GM12873 (cell line): ENCODE results near the gene PIEZO2.
A peak's percentile ranks its signal among the peaks of the same experiment; 100 is the strongest.

Experiments
- TF ChIP-seq, protein P1 (sequence below): IDR thresholded peaks from 2 replicates; pipeline ENCODE4 v1.5.1; 2012; ENCODE audit warnings: low read depth, mild to moderate bottlenecking, moderate library complexity, low read length, control low read depth; ENCODE audit not compliant: insufficient read depth; ENCODE audit errors: missing control alignments

The PIEZO2 gene

DNA sequence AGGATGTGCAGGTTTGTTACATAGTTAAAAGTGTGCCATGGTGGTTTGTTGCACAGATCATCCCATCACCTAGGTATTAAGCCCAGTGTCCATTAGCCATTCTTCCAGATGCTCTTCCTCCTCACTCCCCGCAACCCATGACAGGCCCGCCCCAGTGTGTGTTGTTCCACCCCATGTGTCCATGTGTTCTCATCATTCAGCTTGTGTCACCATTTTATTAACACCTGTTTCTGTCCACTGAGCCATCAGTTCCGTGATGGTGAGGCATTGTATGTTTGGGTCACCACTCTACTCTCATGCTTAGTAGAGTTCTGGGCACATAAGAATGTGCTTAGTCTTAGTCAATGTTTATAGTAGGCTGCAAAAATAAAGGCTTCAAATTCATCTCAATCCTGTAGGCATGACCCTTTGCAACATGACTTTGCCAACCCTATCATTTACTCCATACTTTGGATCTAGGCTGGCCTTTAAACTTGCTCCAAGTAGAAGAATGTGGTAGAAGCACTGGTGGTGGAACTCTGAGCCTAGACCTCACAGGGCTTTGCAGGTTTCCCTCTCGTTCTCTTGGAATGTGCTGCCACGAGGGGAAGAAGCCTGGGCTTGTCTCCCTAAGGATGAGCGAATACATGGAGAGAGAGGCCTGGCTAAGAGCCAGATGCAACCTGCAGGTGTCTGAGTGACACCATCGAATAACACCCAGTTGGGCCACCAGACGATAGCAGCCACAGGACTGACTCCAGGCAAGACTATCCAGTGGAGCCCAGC, 462.0 kb downstream of the PIEZO2 start:
- TF ChIP-seq, protein P1, sequence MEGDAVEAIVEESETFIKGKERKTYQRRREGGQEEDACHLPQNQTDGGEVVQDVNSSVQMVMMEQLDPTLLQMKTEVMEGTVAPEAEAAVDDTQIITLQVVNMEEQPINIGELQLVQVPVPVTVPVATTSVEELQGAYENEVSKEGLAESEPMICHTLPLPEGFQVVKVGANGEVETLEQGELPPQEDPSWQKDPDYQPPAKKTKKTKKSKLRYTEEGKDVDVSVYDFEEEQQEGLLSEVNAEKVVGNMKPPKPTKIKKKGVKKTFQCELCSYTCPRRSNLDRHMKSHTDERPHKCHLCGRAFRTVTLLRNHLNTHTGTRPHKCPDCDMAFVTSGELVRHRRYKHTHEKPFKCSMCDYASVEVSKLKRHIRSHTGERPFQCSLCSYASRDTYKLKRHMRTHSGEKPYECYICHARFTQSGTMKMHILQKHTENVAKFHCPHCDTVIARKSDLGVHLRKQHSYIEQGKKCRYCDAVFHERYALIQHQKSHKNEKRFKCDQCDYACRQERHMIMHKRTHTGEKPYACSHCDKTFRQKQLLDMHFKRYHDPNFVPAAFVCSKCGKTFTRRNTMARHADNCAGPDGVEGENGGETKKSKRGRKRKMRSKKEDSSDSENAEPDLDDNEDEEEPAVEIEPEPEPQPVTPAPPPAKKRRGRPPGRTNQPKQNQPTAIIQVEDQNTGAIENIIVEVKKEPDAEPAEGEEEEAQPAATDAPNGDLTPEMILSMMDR, result no peak

DNA sequence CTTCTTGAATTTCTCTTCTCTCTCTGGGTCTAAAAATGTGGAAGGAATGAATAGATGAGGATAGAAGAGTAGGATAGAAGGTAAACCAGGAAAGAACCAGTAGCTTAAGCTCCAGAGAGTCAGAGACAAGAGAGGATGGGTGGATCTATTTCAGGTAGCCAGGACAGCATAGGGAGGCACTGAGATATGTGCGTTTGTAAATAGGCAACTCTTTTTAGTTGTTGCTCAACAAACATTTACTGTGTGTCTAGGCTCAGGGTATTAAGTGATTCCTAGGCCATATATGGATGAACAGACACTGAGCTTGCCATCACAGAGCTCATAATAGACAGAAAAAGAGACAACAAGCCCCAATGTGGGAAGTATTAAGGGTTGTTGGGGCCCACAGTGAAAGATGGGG, 463.1 kb downstream of the PIEZO2 start:
- TF ChIP-seq, protein P1, result no peak

DNA sequence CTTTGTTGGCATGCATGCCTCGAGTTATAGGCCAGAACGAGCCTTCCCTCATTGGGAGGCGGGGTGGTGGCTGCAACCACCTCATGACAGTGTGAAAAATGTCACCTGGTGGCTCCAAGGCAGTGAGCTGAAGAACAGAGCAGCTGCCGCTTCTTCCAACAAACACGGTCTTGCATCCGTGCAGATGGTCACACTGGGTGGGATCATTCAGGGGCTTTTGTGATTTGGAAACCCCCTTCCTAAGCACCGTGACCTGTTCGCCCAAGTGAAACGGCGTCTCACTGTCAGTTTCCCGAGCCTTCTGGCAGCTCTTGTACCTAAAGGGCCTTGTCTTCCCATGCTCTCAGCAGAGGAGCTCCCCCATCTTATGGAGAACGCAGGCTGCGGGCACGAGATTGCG, 463.9 kb downstream of the PIEZO2 start:
- TF ChIP-seq, protein P1, result no peak

DNA sequence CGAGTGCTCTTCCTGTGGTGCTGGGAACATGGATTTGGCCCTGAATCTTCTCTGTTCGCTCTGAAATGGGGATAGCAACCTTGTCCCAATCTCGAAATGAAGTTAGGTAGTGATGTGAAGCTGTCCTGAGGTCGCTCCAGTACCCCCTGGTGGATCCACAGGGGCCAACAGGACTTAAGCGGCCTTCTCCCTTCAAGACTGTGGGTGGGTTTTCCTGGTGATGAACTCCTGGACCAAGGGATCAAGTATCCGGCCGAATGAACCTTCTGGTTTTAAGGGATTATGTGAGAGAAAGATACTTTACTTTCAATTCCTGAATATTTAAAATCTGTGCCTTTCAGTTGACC, 467.0 kb downstream of the PIEZO2 start:
- TF ChIP-seq, protein P1, result peak; percentile 31

DNA sequence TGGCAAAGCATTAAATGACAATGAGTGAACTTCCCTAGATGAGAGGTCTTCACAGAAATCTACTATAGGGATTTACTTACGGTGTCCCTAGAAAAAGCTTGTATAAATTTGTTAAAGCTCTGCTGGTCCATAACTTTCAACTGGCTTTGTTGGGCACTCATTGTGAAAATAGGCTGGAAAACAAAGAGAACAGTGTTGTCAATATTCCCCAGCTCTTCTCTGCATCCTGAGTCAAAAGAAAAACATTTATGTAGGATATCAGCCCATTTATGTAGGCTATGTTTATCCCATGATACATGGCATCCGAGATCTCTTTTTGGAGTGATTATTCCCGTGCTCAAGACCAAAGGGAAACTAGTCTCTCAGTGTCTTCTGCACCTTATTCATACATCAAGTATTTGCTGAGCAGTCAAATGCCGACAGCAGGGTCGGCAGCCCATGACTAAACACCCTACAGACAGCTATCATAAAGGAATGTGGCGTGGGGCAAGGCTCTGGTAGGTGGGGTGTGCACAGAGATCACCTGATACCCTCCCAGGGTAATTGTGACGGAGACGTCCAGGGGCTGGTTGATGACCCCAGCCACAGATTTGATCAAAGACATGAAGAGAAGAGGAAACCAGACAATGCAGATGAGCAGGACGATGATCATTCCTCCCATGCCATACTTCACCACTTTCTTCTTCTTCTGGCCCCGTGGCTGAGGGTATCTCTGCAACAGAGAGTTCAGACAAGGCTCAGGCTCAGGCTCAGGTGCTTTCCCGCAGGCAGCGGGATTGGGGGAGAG, 467.6 kb downstream of the PIEZO2 start:
- TF ChIP-seq, protein P1, result no peak

DNA sequence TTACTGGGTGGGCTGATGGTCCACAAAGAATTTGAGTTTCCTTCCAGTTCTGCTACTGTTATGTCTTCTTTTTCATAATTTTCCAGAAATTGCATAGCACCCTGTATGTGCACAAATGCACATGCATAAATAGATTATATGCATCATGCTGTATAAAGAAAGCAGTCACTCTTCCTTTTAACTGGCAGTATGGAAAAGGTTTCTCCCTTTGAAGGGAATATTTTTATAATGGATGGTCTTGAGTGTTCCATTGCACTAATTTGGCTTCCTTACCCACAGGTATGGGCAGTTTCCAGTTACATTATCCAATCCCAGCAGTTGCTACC, 469.1 kb downstream of the PIEZO2 start:
- TF ChIP-seq, protein P1, result no peak

DNA sequence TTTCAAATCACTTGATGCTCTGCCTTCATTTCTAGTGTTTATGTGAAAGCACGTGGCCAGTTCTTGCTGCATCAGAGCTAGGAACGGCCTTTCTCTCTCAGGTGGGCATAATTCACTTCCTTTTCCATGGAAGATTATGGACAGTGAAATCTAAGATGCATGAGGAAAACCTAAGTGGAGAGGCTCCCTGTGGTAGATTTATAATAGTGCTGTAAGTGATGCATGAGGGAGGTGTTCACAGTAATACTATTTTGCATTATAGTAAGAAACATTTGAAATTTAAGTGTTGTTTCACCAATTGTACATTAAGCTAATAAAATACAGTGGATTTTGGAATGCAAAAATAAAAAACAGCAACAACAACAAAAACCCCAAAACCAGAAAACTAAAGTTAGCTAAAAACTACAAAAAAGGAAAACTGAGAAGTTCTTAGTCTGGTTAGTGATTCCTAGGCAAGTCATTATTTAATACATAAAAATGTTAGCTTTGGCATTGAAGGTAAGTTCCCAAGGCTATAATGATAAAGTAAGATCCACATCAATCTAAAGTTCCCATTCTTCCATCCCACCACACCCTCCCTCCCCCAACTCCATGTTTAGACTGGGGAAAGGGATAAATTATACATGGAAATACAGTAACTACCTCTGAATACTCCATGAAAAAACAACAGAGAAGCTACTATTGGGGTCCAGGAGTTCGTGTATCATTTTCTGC, 469.7 kb downstream of the PIEZO2 start:
- TF ChIP-seq, protein P1, result no peak
